Gastrocnemius medialis (tissue), 4 donors: Measurements from ENCODE around the gene TFB1M. TPM values are rescaled to one million over a fixed set of nuclear protein-coding genes. Genes with fewer than 3 reads are reported as not detected.

Experiments
- ATAC-seq, 2 donors: fragments of 150-250 bp; one replicate each; pipeline ENCODE4 v1.9.1; 2016
- DNase-seq, 2 donors: peaks; one replicate each; pipeline ENCODE4 v3.0.0-alpha.2; 2019
- H3K27ac ChIP-seq, 4 donors: fragments of 200-600 bp; sonication (generic); 1 replicate in 1 of 4; 2 replicates in 3 of 4; pipeline ENCODE4 v1.5.1; 2016 to 2018; ENCODE audit warnings: mild to moderate bottlenecking in 2 of 4, moderate library complexity in 1 of 4
- H3K27me3 ChIP-seq, 3 donors: fragments of 200-600 bp; sonication (generic) in 2 of 3; 1 replicate in 1 of 3; 2 replicates in 2 of 3; pipeline versions ENCODE4 v1.5.1 to v1.6.0; 2016 to 2019; ENCODE audit warnings: mild to moderate bottlenecking in 1 of 3, moderate library complexity in 1 of 3
- H3K36me3 ChIP-seq, 2 donors: fragments of 200-600 bp; sonication (generic) in 1 of 2; one replicate each; pipeline ENCODE4 v1.5.1; 2017 to 2018
- H3K4me1 ChIP-seq, 2 donors: fragments of 200-600 bp; sonication (generic) in 1 of 2; one replicate each; pipeline ENCODE4 v1.5.1; 2016 to 2017; ENCODE audit warnings: mild to moderate bottlenecking in 2 of 2
- H3K4me3 ChIP-seq, 4 donors: fragments of 200-600 bp; sonication (generic) in 3 of 4; 1 replicate in 1 of 4; 2 replicates in 3 of 4; pipeline ENCODE4 v1.5.1; 2016 to 2019; ENCODE audit warnings: mild to moderate bottlenecking in 2 of 4
- H3K9me3 ChIP-seq, 3 donors: fragments of 200-600 bp; sonication (generic) in 2 of 3; 1 replicate in 1 of 3; 2 replicates in 2 of 3; pipeline ENCODE4 v1.5.1; 2016 to 2019
- POLR2A ChIP-seq, 2 donors: fragments of 450-650 bp; IDR thresholded peaks; one replicate each; pipeline ENCODE4 v1.6.1; 2017; ENCODE audit warnings: antibody characterized with exemption in 2 of 2, mild to moderate bottlenecking in 2 of 2, moderate library complexity in 2 of 2
- in situ Hi-C, 4 donors: fragments of 200-750 bp; cut with MboI; loops; one replicate each; pipeline versions ENCODE4 v1.15.0 to v1.8.0; 2017; ENCODE audit warnings: low sequenced_read_pairs in 4 of 4
- intact Hi-C: fragments of 100-400 bp; cut with DNase I; formaldehyde crosslinking; loops from one replicate; pipeline ENCODE4 v1.15.1; 2023; ENCODE audit warnings: low total_unique reads
- total RNA-seq, 4 donors: library from RNA; depleted of rRNA; stranded (reverse); fragments of >200 nt; gene quantifications; one replicate each; pipeline versions ENCODE4 v1.1.0 to v1.2.3, GENCODE V29; 2016
- TF ChIP-seq, protein P1 (sequence below), 5 experiments: fragments of 450-650 bp in 3 of 5; fragments of 200-600 bp in 2 of 5; sonication (generic) in 2 of 5; IDR thresholded peaks in 4 of 5; conservative IDR thresholded peaks in 1 of 5; 1 replicate in 4 of 5; 2 replicates in 1 of 5; pipeline ENCODE4 v1.5.1; 2016 to 2019; ENCODE audit warnings: antibody characterized with exemption in 5 of 5, mild to moderate bottlenecking in 3 of 5, moderate library complexity in 3 of 5

TFB1M gene
- total RNA-seq, 4 donors from 2014 or later = 13.4 to 34.4 (median 29.2) TPM

DNA sequence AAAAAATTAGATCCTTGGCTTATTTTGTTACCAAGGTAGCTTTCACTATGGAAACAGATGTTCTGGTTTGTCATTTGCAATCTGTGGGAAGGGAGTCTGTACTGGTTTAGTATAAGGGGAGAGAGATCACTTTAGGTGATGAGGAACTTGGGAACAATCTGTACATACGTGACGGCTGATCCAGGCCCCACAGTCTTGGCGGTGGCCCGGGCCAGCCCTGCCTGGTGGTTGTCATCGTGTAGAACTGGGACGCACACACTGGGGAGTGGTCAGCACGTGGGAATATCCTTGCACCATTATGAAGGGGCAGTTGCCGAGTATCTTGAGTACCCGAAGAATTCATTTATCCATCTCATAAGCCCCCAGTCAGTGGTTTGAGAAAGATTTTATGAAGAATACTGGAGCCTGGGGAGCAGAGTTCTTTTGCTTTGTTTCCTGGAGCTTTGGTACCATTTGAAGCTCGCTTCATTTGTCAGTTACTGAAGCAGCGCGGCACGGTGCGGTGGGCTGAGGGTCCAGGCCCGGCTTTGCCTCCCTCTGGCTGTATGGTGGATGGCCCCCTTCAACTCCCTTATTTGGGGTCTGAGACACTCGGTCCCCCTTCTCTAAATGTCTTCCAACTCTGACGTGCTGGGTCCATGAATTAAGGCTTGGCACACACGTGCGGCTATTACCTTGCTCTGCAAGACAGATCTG is 73.2 kb downstream of the TFB1M start:
- TF ChIP-seq, protein P1, sequence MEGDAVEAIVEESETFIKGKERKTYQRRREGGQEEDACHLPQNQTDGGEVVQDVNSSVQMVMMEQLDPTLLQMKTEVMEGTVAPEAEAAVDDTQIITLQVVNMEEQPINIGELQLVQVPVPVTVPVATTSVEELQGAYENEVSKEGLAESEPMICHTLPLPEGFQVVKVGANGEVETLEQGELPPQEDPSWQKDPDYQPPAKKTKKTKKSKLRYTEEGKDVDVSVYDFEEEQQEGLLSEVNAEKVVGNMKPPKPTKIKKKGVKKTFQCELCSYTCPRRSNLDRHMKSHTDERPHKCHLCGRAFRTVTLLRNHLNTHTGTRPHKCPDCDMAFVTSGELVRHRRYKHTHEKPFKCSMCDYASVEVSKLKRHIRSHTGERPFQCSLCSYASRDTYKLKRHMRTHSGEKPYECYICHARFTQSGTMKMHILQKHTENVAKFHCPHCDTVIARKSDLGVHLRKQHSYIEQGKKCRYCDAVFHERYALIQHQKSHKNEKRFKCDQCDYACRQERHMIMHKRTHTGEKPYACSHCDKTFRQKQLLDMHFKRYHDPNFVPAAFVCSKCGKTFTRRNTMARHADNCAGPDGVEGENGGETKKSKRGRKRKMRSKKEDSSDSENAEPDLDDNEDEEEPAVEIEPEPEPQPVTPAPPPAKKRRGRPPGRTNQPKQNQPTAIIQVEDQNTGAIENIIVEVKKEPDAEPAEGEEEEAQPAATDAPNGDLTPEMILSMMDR (IDR thresholded peaks at IDR 0.05 in 4 of 5, conservative IDR thresholded peaks at IDR 0.05 in 1 of 5) = no peak
- TF ChIP-seq POLR2A (IDR thresholded peaks at IDR 0.05) = no peak
- Histone ChIP-seq H3K4me3 (no peak overlapping the region), H3K9me3 (no peaks in the 10 kb centered on the region), H3K4me1 (no peaks in the 10 kb centered on the region), H3K36me3 (peaks cover 0 to 4% of the 10 kb centered on the region in 2 donors), H3K27ac (no peak overlapping the region), H3K27me3 (no peaks in the 10 kb centered on the region)
- DNase-seq = no peak
- intact Hi-C loops (no loop called here), in situ Hi-C loops (loop anchor here in 1 of 4 donors (10.0 kb wide), 1 partner anchor 66 kb away; no protein-coding TSS in a partner anchor)
- no peak for ATAC-seq

DNA sequence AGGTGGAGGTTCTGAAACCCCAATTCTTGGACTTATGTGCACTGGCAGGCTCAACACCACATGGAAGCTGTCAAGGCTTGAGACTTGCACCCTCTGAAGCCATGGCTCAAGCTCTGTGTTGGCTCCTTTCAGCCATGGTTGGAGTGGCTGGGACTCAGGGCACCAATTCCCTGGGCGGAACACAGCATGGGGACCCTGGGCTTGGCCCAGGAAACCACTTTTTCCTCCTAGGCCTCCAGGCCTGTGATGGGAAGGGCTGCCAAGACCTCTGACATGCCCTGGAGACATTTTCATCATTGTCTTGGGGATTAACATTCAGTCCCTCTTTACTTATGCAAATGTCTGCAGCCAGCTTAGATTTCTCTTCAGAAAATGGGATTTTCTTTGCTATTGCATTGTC is 76.7 kb downstream of the TFB1M start:
- Histone ChIP-seq H3K36me3 (no peaks in the 10 kb centered on the region), H3K27ac (no peak overlapping the region), H3K4me3 (no peak overlapping the region), H3K4me1 (no peaks in the 10 kb centered on the region), H3K9me3 (no peaks in the 10 kb centered on the region), H3K27me3 (no peaks in the 10 kb centered on the region)
- intact Hi-C loops (no loop called here), in situ Hi-C loops (no loop called here)
- DNase-seq (no peak), ATAC-seq (no peak)
- TF ChIP-seq POLR2A (IDR thresholded peaks at IDR 0.05) = no peak
- TF ChIP-seq, protein P1 (IDR thresholded peaks at IDR 0.05 in 4 of 5, conservative IDR thresholded peaks at IDR 0.05 in 1 of 5) = no peak

DNA sequence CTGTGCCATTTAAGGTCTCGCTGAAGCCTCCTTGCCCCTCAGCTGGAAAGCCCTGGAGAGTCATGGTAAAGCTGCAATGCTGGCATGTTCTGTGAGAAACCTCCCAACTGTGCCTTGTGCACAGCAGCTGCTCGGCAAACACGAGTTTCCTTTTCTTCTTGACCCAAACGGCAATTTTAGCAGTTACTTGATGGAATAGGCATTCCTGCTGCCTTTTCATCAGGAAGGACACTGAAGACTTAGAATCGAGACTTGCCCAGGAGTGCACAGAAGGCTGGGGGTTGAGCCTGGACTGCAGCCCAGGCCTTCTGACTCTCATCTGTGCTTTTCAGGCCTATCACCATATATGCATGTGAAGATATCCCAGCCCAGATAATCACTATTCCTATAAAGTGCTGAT is 79.2 kb downstream of the TFB1M start:
- DNase-seq = no peak
- no peaks in the 10 kb centered on the region for H3K36me3 ChIP-seq
- no peaks in the 10 kb centered on the region for H3K9me3 ChIP-seq
- no peak overlapping the region for H3K4me3 ChIP-seq
- H3K4me1 ChIP-seq = no peaks in the 10 kb centered on the region
- ATAC-seq = no peak
- H3K27ac ChIP-seq = no peak overlapping the region
- in situ Hi-C loops = no loop called here
- no peaks in the 10 kb centered on the region for H3K27me3 ChIP-seq
- no peak for TF ChIP-seq POLR2A (IDR thresholded peaks at IDR 0.05)
- TF ChIP-seq, protein P1 (IDR thresholded peaks at IDR 0.05 in 4 of 5, conservative IDR thresholded peaks at IDR 0.05 in 1 of 5) = no peak
- intact Hi-C loops = no loop called here

DNA sequence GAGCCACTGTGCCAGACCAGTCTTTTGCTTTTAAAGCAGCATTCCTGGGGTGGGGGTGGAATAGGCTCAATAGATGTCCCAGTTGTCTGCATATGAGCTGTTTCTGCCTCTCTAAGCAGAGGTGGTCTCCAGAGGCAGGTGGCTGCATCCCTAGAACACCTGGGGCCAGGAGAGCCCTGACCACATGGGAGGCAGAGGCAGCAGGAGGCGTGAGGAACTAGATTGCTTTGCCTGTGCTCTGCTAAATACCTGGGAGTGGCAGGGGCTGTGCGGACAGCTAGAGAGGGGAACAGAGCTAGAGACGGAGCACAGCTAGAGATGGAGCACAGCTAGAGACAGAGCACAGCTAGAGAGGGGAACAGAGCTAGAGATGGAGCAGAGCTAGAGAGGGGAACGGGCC is 79.6 kb downstream of the TFB1M start:
- Histone ChIP-seq H3K27ac (no peak overlapping the region), H3K27me3 (no peaks in the 10 kb centered on the region), H3K4me1 (no peaks in the 10 kb centered on the region), H3K36me3 (no peaks in the 10 kb centered on the region), H3K4me3 (no peak overlapping the region), H3K9me3 (no peaks in the 10 kb centered on the region)
- DNase-seq = no peak
- TF ChIP-seq, protein P1 (IDR thresholded peaks at IDR 0.05 in 4 of 5, conservative IDR thresholded peaks at IDR 0.05 in 1 of 5) = no peak
- no peak for ATAC-seq
- intact Hi-C loops = no loop called here
- in situ Hi-C loops = no loop called here

DNA sequence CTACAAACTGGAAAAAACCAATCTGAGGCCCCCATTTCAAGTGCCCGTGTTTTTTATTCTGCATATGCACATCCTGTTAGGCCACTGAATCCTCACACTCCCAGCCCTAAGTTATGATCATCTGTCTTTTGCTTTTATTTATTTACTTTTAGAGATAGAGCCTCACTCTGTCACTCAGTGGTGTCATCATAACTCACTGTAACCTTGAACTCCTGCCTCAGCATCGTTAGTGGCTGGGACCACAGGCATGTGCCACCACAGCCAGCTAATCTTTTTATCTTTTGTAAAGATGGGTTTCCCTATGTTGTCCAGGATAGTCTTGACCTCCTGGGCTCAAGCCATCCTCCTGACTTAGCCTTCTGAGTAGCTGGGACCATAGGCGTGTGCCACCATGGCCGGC is 80.1 kb downstream of the TFB1M start:
- DNase-seq (no peak), ATAC-seq (no peak)
- intact Hi-C loops = no loop called here
- H3K9me3 ChIP-seq = no peaks in the 10 kb centered on the region
- no peaks in the 10 kb centered on the region for H3K36me3 ChIP-seq
- no peaks in the 10 kb centered on the region for H3K4me1 ChIP-seq
- TF ChIP-seq POLR2A (IDR thresholded peaks at IDR 0.05) = no peak
- TF ChIP-seq, protein P1 (IDR thresholded peaks at IDR 0.05 in 4 of 5, conservative IDR thresholded peaks at IDR 0.05 in 1 of 5) = no peak
- H3K27ac ChIP-seq = no peak overlapping the region
- in situ Hi-C loops = no loop called here
- H3K27me3 ChIP-seq = no peaks in the 10 kb centered on the region
- H3K4me3 ChIP-seq = no peak overlapping the region
